Subcutaneous adipose tissue (tissue), 4 donors: ENCODE measurements around the gene CCDC182. TPM values are rescaled to one million over a fixed set of nuclear protein-coding genes. Genes with fewer than 3 reads are reported as not detected.

ENCODE experiments used
- total RNA-seq, 4 donors: library from RNA; depleted of rRNA; stranded (reverse); fragments of >200 nt; gene quantifications; one replicate each; pipeline ENCODE4 v1.1.0, GENCODE V29; 2016
- TF ChIP-seq, protein P1 (sequence below): fragments of 450-650 bp; IDR thresholded peaks from one replicate; pipeline ENCODE4 v1.5.1; 2016; ENCODE audit warnings: low read depth, mild to moderate bottlenecking, control low read depth, antibody characterized with exemption, moderate library complexity

CCDC182 gene
- total RNA-seq, 4 donors from 2014 or later = not detected

DNA sequence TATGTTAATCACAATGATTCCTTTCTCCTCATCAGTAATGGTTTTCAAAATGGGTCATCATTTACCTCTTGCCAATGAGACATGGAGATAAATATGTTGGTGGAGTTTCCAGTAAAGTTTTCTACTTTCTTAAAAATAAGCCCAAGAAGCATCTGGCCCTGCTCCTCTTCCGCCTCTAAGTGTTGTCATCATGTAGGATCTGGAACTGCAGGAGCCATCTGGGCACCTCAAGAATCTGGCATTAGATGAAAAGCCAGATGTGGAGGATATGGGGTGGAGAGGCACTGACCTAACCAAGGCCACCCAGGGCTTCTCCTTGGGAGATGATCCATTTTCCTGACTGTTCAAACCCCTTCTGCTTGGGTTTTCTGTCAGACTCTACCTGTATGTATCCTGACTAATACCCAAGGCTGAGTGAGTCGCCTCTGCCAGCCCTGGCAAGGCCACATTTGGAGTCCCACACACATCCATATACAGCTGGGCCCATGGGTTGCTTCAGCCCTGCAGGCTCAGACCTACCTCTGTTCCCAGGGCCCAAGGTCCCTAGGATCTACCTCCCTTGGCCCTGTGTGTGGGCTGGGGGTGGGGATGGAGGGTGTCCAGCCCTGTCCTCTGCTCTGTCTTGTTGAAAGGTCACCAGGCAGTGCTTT is 24.6 kb downstream of the CCDC182 start:
- TF ChIP-seq, protein P1, sequence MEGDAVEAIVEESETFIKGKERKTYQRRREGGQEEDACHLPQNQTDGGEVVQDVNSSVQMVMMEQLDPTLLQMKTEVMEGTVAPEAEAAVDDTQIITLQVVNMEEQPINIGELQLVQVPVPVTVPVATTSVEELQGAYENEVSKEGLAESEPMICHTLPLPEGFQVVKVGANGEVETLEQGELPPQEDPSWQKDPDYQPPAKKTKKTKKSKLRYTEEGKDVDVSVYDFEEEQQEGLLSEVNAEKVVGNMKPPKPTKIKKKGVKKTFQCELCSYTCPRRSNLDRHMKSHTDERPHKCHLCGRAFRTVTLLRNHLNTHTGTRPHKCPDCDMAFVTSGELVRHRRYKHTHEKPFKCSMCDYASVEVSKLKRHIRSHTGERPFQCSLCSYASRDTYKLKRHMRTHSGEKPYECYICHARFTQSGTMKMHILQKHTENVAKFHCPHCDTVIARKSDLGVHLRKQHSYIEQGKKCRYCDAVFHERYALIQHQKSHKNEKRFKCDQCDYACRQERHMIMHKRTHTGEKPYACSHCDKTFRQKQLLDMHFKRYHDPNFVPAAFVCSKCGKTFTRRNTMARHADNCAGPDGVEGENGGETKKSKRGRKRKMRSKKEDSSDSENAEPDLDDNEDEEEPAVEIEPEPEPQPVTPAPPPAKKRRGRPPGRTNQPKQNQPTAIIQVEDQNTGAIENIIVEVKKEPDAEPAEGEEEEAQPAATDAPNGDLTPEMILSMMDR = no peak

DNA sequence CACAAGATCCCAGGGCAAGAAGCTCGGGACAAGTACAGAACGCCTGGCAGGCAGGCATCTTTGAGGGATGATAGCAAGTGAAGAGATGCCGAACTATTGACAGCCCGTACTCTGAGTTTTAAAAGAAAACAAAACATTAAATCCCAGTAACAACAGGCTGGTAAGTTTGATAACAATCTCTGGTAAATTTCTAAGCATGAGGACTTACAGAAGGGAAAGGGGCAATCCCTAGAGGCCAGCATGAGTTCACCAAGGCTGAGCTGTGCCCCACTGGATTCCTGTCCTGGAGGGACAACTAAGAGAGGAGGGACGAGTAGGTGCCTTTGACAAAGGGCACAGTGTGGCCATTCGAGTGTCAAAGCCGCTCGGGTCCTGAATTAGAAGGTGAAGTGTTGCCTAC is 26.2 kb downstream of the CCDC182 start:
- TF ChIP-seq, protein P1 = no peak

GRCh38 chr17:57715981-57716380 is 29.1 kb downstream of the CCDC182 start:
- TF ChIP-seq, protein P1 = no peak

GRCh38 chr17:57714665-57715180 is 30.4 kb downstream of the CCDC182 start:
- TF ChIP-seq, protein P1 = no peak

- TF ChIP-seq, protein P1 = no peak
These were observed 32.0 kb downstream of the CCDC182 start for GRCh38 chr17:57713140-57713539.

- TF ChIP-seq, protein P1 = no peak
These were observed 36.7 kb downstream of the CCDC182 start for GRCh38 chr17:57708410-57708809.

GRCh38 chr17:57707892-57708291 is 37.2 kb downstream of the CCDC182 start:
- TF ChIP-seq, protein P1 = no peak
